ENCODE data around the gene TMEM247. TPM values are rescaled to one million over a fixed set of nuclear protein-coding genes. Genes with fewer than 3 reads are reported as not detected.

Gene TMEM247
- total RNA-seq, 2 donors from 2014 or later = not detected

DNA sequence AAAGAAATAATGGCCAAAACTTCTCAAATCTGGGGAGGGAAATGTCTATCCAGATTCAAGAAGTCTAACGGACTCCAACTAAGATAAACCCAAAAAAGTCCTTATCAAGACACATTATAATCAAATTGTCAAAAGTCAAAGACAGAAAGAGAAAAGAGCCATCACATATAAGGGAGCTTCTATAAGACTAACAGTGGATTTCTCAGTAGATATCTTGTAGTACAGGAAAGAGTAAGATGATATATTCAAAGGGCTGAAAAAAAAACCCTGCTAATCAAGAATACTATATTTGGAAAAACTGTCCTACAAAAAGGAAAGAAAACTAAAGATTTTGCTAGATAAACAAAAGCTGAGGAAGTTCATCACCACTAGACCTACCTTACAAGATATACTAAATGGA, 35.4 kb downstream of the TMEM247 start:
- Histone ChIP-seq H3K27ac (ENCODE audit: low read depth, low read length) (no peak overlapping the region), H3K36me3 (ENCODE audit: control insufficient read depth, insufficient read depth, low read length) (no peaks in the 10 kb centered on the region), H3K9me3 (ENCODE audit: control insufficient read depth, low read length) (peaks cover 19% of the 10 kb centered on the region), H3K27me3 (ENCODE audit: control insufficient read depth, insufficient read depth, low read length, poor library complexity, severe bottlenecking) (no peaks in the 10 kb centered on the region), H3K9ac (ENCODE audit: extremely low read depth, low read length, poor library complexity, severe bottlenecking) (no peak overlapping the region), H3K4me3 (ENCODE audit: low read length) (no peak overlapping the region), H3K4me1 (ENCODE audit: control insufficient read depth, insufficient read depth, low read length) (no peaks in the 10 kb centered on the region)
- H3K4me3 Mint-ChIP-seq = no peak overlapping the region
- TF ChIP-seq, protein P1, sequence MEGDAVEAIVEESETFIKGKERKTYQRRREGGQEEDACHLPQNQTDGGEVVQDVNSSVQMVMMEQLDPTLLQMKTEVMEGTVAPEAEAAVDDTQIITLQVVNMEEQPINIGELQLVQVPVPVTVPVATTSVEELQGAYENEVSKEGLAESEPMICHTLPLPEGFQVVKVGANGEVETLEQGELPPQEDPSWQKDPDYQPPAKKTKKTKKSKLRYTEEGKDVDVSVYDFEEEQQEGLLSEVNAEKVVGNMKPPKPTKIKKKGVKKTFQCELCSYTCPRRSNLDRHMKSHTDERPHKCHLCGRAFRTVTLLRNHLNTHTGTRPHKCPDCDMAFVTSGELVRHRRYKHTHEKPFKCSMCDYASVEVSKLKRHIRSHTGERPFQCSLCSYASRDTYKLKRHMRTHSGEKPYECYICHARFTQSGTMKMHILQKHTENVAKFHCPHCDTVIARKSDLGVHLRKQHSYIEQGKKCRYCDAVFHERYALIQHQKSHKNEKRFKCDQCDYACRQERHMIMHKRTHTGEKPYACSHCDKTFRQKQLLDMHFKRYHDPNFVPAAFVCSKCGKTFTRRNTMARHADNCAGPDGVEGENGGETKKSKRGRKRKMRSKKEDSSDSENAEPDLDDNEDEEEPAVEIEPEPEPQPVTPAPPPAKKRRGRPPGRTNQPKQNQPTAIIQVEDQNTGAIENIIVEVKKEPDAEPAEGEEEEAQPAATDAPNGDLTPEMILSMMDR (conservative IDR thresholded peaks at IDR 0.05) = no peak
- DNase-seq = no peak
- no peaks in the 10 kb centered on the region for H3K27me3 Mint-ChIP-seq (ENCODE audit: insufficient read depth)
- H3K27ac Mint-ChIP-seq = no peak overlapping the region
- 89% methylated on average over 1 of the region's 1 CpG; no CpG with 5 or more reads in 1 of the 2 experiments for WGBS, 2 experiments (ENCODE audit: insufficient coverage in 1 of 2, insufficient read length in 1 of 2)
- no peaks in the 10 kb centered on the region for H3K36me3 Mint-ChIP-seq (ENCODE audit: low read depth)
- no peaks in the 10 kb centered on the region for H3K4me1 Mint-ChIP-seq
- H3K9me3 Mint-ChIP-seq = peaks cover 11% of the 10 kb centered on the region

GRCh38 chr2:46517485-46517884, 38.1 kb downstream of the TMEM247 start:
- Histone ChIP-seq H3K9me3 (ENCODE audit: control insufficient read depth, low read length) (peaks cover 19% of the 10 kb centered on the region), H3K4me3 (ENCODE audit: low read length) (no peak overlapping the region), H3K4me1 (ENCODE audit: control insufficient read depth, insufficient read depth, low read length) (no peaks in the 10 kb centered on the region), H3K9ac (ENCODE audit: extremely low read depth, low read length, poor library complexity, severe bottlenecking) (no peak overlapping the region), H3K27me3 (ENCODE audit: control insufficient read depth, insufficient read depth, low read length, poor library complexity, severe bottlenecking) (no peaks in the 10 kb centered on the region), H3K36me3 (ENCODE audit: control insufficient read depth, insufficient read depth, low read length) (no peaks in the 10 kb centered on the region), H3K27ac (ENCODE audit: low read depth, low read length) (no peak overlapping the region)
- H3K27me3 Mint-ChIP-seq (ENCODE audit: insufficient read depth) = no peaks in the 10 kb centered on the region
- WGBS, 2 experiments (ENCODE audit: insufficient coverage in 1 of 2, insufficient read length in 1 of 2) = 82% methylated on average over 1 of the region's 1 CpG; no CpG with 5 or more reads in 1 of the 2 experiments
- no peak overlapping the region for H3K27ac Mint-ChIP-seq
- H3K36me3 Mint-ChIP-seq (ENCODE audit: low read depth) = no peaks in the 10 kb centered on the region
- no peak overlapping the region for H3K4me3 Mint-ChIP-seq
- DNase-seq = no peak
- H3K4me1 Mint-ChIP-seq = no peaks in the 10 kb centered on the region
- peaks cover 11% of the 10 kb centered on the region for H3K9me3 Mint-ChIP-seq
- TF ChIP-seq, protein P1 (conservative IDR thresholded peaks at IDR 0.05) = no peak

- TF ChIP-seq, protein P1 (conservative IDR thresholded peaks at IDR 0.05) = no peak
- Histone ChIP-seq H3K4me3 (ENCODE audit: low read length) (no peak overlapping the region), H3K27ac (ENCODE audit: low read depth, low read length) (no peak overlapping the region), H3K9me3 (ENCODE audit: control insufficient read depth, low read length) (peaks cover 19% of the 10 kb centered on the region), H3K9ac (ENCODE audit: extremely low read depth, low read length, poor library complexity, severe bottlenecking) (no peak overlapping the region), H3K27me3 (ENCODE audit: control insufficient read depth, insufficient read depth, low read length, poor library complexity, severe bottlenecking) (no peaks in the 10 kb centered on the region), H3K36me3 (ENCODE audit: control insufficient read depth, insufficient read depth, low read length) (no peaks in the 10 kb centered on the region), H3K4me1 (ENCODE audit: control insufficient read depth, insufficient read depth, low read length) (no peaks in the 10 kb centered on the region)
- H3K4me3 Mint-ChIP-seq = no peak overlapping the region
- no peak overlapping the region for H3K27ac Mint-ChIP-seq
- no peaks in the 10 kb centered on the region for H3K27me3 Mint-ChIP-seq (ENCODE audit: insufficient read depth)
- DNase-seq = no peak
- H3K36me3 Mint-ChIP-seq (ENCODE audit: low read depth) = no peaks in the 10 kb centered on the region
- peaks cover 11% of the 10 kb centered on the region for H3K9me3 Mint-ChIP-seq
- H3K4me1 Mint-ChIP-seq = no peaks in the 10 kb centered on the region
- WGBS, 2 experiments (ENCODE audit: insufficient coverage in 1 of 2, insufficient read length in 1 of 2) = 90 to 91% methylated on average over 7 of the region's 7 CpGs
These were observed 39.5 kb downstream of the TMEM247 start for GRCh38 chr2:46518861-46519260.
